Sigmoid colon (tissue), 7 donors: ENCODE results near the gene AANAT. TPM values are rescaled to one million over a fixed set of nuclear protein-coding genes. Genes with fewer than 3 reads are reported as not detected.

Source experiments
- DNase-seq: peaks from one replicate; pipeline ENCODE4 v3.0.0-alpha.2; 2019
- H3K27ac ChIP-seq, 4 donors: fragments of 200-600 bp; sonication (generic); one replicate each; pipeline ENCODE4 v1.5.1; 2016 to 2019; ENCODE audit warnings: mild to moderate bottlenecking in 1 of 4
- H3K27me3 ChIP-seq, 3 donors: fragments of 200-600 bp; sonication (generic); one replicate each; pipeline ENCODE4 v1.5.1; 2019; ENCODE audit warnings: mild to moderate bottlenecking in 1 of 3
- H3K36me3 ChIP-seq, 4 donors: fragments of 200-600 bp; sonication (generic); one replicate each; pipeline ENCODE4 v1.5.1; 2016 to 2019
- H3K4me1 ChIP-seq, 4 donors: fragments of 200-600 bp; sonication (generic); one replicate each; pipeline ENCODE4 v1.5.1; 2017 to 2019
- H3K4me3 ChIP-seq, 4 donors: fragments of 200-600 bp; sonication (generic); one replicate each; pipeline ENCODE4 v1.5.1; 2017 to 2019; ENCODE audit warnings: mild to moderate bottlenecking in 2 of 4, moderate library complexity in 1 of 4
- H3K9me3 ChIP-seq, 4 donors: fragments of 200-600 bp in 3 of 4; sonication (generic) in 3 of 4; one replicate each; pipeline versions ENCODE4 v1.5.1 to v1.6.1; 2013 to 2019
- EP300 ChIP-seq, 4 donors: sonication (generic); formaldehyde crosslinking; IDR thresholded peaks; one replicate each; pipeline ENCODE4 v1.6.1; 2017; ENCODE audit warnings: antibody characterized with exemption in 4 of 4
- POLR2A ChIP-seq, 2 donors: fragments of 450-650 bp; IDR thresholded peaks; one replicate each; pipeline ENCODE4 v1.6.1; 2016; ENCODE audit warnings: antibody characterized with exemption in 2 of 2, mild to moderate bottlenecking in 2 of 2, moderate library complexity in 2 of 2
- POLR2AphosphoS5 ChIP-seq, 4 donors: sonication (generic); formaldehyde crosslinking; IDR thresholded peaks; one replicate each; pipeline ENCODE4 v1.6.1; 2017; ENCODE audit warnings: antibody characterized with exemption in 4 of 4
- WGBS, 2 donors: extraction: QIAGEN DNeasy Blood & Tissue Kit; methylation state at CpG; one replicate each; pipeline ENCODE4 v1.1.7; 2013; 5-methylcytosine and 5-hydroxymethylcytosine counted together
- intact Hi-C: fragments of 100-400 bp; cut with DNase I; formaldehyde crosslinking; loops from one replicate; pipeline ENCODE4 v1.15.1; 2023
- polyA plus RNA-seq, 3 donors: library from polyadenylated mRNA; stranded (reverse); fragments of 200-250 nt; gene quantifications; one replicate each; pipeline ENCODE4 v1.2.3, GENCODE V29; 2013
- total RNA-seq, 4 donors: library from RNA; depleted of rRNA; stranded (reverse); fragments of >200 nt; gene quantifications; one replicate each; pipeline ENCODE4 v1.1.0, GENCODE V29; 2016
- TF ChIP-seq, protein P1 (sequence below), 4 experiments: fragments of 450-650 bp in 3 of 4; fragments of 200-600 bp in 1 of 4; IDR thresholded peaks; one replicate each; pipeline ENCODE4 v1.5.1; 2016 to 2019; ENCODE audit warnings: antibody characterized with exemption in 4 of 4, mild to moderate bottlenecking in 3 of 4, moderate library complexity in 2 of 4
- donor health status: healthy with polysubstance abuse.
- donor health status: Bipolar disorder and iron deficiency.
- donor health status: healthy.

The AANAT gene
- total and polyA plus RNA-seq, 7 donors = 0.12 TPM; not detected in 6

DNA sequence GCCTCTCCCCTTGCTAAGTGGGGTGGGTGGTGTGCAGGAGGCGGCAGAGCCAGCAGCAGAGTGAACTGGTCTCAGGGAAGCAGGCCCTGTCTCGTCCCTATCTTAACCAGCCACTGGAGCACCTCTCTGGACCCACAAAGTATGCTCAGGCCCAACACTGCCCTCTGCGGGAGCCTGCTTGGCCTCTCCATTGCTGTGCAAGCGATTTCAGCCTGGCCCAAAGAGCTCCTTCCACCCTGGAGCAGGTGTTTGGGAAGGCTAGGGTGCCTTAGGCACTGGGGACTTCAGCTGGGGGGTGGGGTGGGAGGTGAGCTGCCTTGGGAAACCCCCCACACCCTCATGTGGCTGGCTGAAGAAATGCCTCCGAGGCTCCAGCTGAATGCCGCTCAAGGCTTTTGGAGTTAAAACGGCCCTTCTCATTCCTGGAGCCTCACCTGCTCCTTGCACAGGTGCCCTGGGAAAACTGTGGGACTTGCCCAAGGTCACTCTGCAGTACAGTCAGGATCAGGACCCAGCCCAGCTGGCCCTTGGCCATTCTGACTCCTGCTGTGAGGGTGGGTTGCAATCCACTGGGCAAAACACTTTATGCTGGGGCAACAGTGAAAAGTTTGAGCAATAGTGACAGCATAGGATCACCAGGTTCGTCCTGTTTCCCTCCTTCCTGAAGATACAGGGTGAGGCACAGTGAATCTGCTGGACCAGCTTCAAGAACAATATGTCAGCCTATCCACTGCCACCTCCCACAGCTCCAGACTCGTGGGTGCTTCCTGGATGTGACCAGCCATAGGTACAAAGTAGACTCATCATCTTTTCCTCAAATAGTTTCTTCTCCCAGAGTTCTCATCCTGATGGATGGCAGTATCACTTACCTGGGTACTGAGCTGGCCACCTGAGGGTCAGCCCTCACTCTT is 8.6 kb upstream of the AANAT start:
- no peaks in the 10 kb centered on the region for H3K36me3 ChIP-seq
- TF ChIP-seq, protein P1, sequence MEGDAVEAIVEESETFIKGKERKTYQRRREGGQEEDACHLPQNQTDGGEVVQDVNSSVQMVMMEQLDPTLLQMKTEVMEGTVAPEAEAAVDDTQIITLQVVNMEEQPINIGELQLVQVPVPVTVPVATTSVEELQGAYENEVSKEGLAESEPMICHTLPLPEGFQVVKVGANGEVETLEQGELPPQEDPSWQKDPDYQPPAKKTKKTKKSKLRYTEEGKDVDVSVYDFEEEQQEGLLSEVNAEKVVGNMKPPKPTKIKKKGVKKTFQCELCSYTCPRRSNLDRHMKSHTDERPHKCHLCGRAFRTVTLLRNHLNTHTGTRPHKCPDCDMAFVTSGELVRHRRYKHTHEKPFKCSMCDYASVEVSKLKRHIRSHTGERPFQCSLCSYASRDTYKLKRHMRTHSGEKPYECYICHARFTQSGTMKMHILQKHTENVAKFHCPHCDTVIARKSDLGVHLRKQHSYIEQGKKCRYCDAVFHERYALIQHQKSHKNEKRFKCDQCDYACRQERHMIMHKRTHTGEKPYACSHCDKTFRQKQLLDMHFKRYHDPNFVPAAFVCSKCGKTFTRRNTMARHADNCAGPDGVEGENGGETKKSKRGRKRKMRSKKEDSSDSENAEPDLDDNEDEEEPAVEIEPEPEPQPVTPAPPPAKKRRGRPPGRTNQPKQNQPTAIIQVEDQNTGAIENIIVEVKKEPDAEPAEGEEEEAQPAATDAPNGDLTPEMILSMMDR (IDR thresholded peaks at IDR 0.05) = no peak
- no peak for TF ChIP-seq POLR2A (IDR thresholded peaks at IDR 0.05)
- no peak for TF ChIP-seq POLR2AphosphoS5 (IDR thresholded peaks at IDR 0.05)
- TF ChIP-seq EP300 (IDR thresholded peaks at IDR 0.05) = no peak
- intact Hi-C loops = no loop called here
- DNase-seq = no peak
- no peaks in the 10 kb centered on the region for H3K4me1 ChIP-seq
- H3K27ac ChIP-seq = no peak overlapping the region
- H3K9me3 ChIP-seq = no peaks in the 10 kb centered on the region
- H3K4me3 ChIP-seq = no peak overlapping the region
- WGBS, 2 donors = 26 to 57% methylated on average over 9 of the region's 9 CpGs
- H3K27me3 ChIP-seq = no peaks in the 10 kb centered on the region

DNA sequence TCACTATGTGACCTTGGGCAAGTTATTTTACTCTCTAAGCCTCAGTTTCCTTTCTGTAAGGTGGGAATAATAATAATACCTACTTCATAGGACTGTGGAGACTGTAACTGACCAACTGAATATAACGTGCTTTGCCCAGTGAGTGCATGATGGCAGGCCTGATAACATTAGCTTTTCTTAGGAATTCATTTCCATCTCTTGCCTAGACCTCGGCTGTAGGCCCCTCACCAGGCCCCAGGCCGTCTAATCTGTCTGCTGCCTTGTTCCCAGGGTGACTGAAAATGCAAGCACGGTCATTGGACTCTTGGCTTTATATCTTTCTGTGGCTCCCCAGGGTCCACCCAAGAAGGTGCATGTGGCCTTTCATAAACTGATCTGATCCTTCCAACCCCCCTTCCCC is 7.7 kb upstream of the AANAT start:
- H3K9me3 ChIP-seq = no peaks in the 10 kb centered on the region
- 77 to 86% methylated on average over 4 of the region's 4 CpGs for WGBS, 2 donors
- intact Hi-C loops = no loop called here
- DNase-seq = no peak
- H3K27me3 ChIP-seq = no peaks in the 10 kb centered on the region
- no peaks in the 10 kb centered on the region for H3K4me1 ChIP-seq
- no peak overlapping the region for H3K27ac ChIP-seq
- H3K4me3 ChIP-seq = no peak overlapping the region
- no peak for TF ChIP-seq EP300 (IDR thresholded peaks at IDR 0.05)
- no peak for TF ChIP-seq POLR2AphosphoS5 (IDR thresholded peaks at IDR 0.05)
- TF ChIP-seq, protein P1 (IDR thresholded peaks at IDR 0.05) = no peak
- no peak for TF ChIP-seq POLR2A (IDR thresholded peaks at IDR 0.05)
- H3K36me3 ChIP-seq = no peaks in the 10 kb centered on the region

DNA sequence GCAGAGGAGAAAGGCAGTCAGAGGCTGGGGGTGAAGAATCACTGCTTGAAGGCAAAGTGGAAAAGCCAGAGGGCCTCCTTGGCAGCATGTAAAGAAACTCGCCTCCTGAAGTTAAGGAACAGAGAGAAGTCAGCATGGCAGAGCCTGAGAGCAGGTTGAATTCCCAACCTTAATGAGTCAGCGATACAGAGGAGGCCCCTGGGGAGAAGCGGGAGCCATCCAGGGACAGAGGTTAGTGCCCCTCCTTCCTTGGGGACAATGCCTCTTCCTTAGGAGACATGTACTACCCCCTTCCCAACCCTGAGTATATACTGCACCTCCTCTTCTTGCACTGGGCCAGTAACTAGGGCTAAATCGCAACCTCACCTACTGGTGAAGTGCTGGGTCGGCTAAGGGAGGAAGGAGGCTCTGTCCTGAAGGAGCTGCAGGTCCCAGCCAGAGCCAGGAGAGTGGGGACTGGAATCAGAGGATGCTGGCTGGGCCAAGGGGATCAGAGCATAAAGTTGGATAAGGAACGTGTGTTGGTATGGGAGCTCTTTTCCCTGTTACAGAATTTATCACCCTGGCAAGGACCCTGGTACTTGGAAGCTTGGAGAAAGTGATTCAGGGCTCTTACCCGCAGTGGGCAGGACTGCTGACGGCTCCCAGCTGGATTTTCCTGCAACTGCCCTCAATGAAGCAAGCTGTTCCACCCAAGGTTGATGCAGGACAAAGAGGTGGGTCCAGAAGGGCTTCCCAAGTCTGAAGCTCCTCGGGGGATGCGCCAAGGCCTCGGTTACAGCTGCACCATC is 5.4 kb upstream of the AANAT start:
- Histone ChIP-seq H3K27me3 (no peaks in the 10 kb centered on the region), H3K9me3 (no peaks in the 10 kb centered on the region), H3K4me1 (no peaks in the 10 kb centered on the region), H3K4me3 (no peak overlapping the region), H3K36me3 (no peaks in the 10 kb centered on the region), H3K27ac (no peak overlapping the region)
- intact Hi-C loops = no loop called here
- TF ChIP-seq POLR2A (IDR thresholded peaks at IDR 0.05) (no peak), EP300 (IDR thresholded peaks at IDR 0.05) (no peak)
- TF ChIP-seq, protein P1 (IDR thresholded peaks at IDR 0.05) = no peak
- 83 to 88% methylated on average over 11 of the region's 11 CpGs for WGBS, 2 donors
- DNase-seq = no peak

DNA sequence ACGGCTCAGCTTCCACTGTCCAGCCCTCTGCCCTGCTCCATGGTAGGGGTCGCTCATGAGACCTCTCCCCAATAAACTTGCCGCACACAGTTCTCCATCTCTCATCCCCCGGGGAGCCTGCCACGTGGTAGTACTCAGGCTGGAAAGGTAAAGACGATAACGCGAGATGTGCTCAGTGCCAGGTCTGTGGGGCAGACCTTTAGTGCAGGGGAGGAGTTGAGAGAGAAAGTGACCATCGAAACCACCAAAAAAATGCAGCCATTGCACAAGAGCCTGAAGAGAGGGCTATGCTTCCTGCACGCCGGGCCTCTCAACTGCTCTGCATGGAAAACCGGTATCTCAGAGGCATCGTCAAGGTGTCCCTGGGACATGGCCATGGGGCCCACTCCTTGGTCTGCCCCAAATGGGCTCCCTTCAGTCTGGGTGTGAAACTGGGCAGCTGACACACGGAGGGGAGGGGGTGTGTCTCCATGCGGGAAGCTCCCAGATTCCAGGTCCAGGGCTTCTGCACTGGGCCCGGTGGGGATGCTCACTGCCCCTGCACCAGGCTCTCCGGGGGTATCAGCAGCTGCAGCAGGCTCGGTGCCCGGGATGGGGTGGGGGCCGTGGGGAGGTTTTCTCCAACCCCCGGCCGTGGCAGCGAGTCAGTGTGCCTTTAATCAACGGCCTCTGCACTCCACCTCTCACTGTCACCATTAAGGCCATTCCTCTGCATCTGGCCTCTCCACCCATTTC is 4.7 kb upstream of the AANAT start:
- Histone ChIP-seq H3K27ac (no peak overlapping the region), H3K9me3 (no peaks in the 10 kb centered on the region), H3K36me3 (no peaks in the 10 kb centered on the region), H3K4me3 (no peak overlapping the region), H3K4me1 (no peaks in the 10 kb centered on the region), H3K27me3 (no peaks in the 10 kb centered on the region)
- DNase-seq = no peak
- 83 to 84% methylated on average over 24 of the region's 24 CpGs for WGBS, 2 donors
- TF ChIP-seq, protein P1 (IDR thresholded peaks at IDR 0.05) = no peak
- intact Hi-C loops = no loop called here
